Activated CD8-positive, alpha-beta memory T cell treated with anti-CD3 and anti-CD28 coated beads for 4 hours (primary cell): ENCODE results near the gene CDC42BPB.
"Not testable (repeated sequence)": the region's sequence is repeated elsewhere in the genome, so short reads cannot be mapped to it uniquely, and the experiment has no call there.

Experiments
- DNase-seq, 2 donors: peaks; one replicate each; pipeline ENCODE4 v3.0.0-alpha.2; 2020; ENCODE audit warnings: low read depth in 2 of 2

Gene CDC42BPB

DNA sequence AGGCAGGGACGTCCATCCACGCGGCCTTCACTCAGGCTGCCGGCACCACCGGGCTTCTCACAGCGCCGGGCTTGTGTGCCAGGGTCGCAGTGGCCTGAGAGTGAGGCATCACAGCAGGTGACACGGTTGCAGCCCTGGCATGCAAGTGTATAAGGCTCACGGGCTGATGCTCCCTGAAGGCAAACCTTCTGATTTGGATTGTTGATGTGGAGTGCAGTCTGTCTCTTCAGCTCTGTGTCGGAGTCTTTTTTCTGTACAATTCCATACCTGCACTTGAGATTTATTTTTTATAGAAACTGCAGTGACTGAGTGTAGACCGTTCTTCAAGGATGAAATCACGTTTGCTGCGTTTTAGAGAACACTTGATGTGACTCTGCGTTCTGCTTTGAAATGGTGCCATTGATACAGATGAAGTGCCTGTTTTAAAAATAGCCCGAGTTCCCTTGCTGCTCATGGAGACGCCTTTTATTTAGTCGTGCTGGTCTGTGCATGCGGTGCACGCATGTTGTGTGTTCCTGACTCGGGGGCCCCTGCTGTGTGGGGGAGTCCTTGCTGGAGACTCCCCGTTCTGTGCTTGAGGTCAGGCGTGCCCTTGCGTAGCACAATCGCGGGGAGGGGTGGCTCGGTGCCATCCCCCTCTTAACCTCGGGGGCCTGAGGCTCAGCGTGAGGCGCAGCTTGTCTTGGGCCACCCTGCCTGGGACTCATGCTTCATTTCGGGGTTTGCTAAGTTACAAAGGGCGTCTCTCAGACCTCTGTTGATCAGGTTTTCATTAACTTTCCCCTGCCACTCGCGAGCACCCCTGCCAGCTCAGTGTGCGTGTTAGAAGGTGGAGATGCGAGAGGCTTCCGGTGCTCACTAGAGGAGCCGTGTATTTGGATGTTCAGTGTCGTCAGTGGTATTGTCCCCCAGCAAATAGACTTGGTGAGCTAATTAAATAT lies 156.4 kb downstream of the CDC42BPB start:
- DNase-seq: no peak

DNA sequence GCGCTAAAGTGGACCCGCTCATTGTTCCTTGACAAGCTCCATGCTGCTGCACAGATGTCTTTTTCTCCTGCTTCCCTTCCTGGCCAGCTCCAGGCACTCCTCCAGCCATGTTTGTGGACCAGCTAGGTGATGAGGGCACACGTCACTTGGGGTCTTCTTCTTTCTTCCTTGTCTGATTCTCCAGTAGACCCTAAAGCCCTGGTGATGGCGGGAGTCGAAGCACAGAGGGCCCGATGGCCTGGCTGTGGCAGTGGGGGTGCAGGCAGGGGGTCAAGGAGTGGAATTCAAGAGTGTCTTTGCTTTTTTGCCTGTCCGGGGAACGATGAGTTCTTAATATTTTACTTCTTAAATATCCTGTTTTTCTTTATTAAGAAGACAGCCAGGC lies 157.8 kb downstream of the CDC42BPB start:
- DNase-seq: no peak

DNA sequence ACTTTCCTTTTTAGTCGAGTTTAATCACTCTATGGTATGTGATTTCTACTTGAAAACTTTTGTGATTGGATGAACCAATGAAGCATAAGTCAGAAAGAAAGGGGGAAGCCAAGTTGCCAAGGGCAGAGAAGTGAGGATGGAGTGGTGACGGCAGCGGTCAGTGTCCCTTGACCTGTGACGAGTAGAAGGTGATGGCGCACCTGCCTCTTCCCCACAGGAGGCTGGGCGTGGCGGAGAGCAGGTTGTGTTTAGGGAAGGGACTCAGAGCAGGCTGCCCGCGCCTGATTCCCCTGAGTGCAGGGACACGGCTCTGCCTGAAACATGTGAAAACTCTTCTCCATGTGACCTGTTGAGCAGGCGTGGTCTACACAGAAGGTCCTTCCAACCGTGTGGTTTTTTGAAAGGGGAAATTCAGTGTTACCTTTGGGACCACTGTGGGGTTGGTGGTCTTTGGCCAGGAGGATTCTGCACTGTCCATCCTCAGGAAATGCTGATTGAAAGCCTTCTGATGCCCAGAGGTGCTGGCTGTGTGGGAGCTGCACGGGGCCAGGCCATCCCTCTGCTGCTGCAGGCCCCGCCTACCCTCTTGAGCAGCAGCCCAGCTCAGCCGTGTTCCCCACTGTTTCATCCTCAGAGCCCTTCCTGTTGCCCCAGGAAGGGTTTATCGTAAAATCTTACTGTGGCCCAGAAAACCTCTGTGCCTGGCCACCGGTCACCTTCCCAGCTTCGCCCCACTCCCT lies 158.4 kb downstream of the CDC42BPB start:
- DNase-seq: no peak

DNA sequence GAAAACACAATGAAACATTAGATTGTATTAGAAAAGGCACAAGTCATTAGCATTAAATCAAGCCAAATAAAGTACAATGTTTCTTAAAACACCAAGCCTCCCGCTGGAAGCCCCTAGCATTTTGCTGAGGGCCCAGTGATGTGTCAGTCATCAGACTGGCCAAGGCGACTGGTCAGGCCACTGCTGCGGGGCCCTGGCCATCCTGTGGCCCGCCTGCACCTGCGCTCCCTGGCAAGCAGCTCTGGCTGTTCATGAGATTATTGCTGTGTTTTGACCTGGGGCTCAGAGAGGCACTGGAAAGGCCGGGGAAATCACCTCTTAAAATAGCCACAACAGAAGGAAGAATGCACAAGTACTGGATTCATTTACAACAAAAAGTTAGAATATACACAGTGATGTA lies 159.1 kb downstream of the CDC42BPB start:
- DNase-seq: no peak

DNA sequence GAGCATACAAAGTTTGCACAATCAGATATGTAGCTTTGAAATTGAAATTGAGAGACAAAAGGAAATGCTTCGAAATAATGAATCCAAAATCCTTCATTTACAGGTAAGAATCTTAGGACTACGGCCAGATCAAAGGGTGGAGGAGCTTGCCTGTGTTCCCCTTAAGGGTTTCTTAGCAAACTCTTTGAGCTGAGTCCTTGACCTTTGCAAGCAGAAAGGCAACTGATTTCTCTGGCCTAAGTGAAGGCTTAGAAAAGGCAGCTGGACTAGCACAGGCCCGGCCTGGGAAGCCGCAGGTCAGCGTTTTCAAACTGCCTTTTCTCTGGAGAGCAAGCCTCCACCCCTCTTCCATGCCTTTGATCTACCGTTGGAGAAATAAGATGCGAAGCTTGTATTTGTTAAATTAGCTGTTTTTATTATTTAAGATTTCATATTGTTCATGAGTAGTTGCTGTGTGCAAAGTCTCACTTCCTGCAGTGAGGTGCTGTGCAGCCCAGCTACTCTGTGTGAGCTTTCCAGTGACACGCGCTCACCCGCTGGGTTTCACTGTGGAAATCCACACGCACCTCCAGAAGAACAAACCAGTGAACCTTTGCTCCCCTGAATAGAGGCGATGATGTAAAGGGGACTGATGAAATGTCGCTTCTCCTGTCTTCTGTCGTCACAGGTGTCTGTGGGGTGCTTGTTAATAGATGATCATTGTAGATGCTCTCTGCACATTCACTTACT lies 159.9 kb downstream of the CDC42BPB start:
- DNase-seq: no peak

DNA sequence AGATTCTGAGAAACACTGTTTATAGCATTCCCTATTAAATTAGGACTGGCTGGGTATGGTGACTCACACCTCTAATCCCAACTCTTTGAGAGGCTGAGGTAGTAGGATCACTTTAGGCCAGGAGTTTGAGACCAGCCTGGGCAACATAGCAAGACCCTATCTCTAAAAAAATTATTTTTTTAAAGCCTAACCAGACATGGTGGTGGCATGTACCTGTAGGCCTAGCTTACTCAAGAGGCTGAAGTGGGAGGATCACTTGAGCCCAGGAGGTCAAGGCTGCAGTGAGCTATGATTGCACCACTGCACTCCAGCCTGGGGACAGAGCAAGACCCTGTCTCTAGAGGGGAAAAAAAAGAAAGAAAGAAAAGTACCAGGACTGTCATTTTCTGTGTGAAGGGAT lies 160.6 kb downstream of the CDC42BPB start:
- DNase-seq: not testable (repeated sequence)

DNA sequence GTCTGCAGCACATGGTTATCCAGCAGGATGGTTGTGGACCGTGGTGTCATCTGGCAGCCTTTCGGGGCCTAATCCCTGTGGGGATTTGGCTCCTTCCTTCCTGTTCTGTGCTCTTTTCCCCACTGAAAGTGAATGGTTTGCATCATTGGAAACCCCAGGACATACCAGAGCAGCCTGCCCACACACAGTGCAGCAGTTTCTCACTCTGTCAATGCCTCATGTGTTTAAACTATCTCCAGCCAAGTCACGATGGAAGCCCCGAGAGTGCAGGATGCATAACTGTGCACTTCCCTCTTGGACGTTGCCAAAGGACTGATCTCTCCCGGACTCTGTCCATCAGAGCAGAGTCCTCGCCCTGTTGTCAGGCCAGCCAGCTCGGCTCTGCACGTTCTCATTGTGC lies 163.9 kb downstream of the CDC42BPB start:
- no peak for DNase-seq

DNA sequence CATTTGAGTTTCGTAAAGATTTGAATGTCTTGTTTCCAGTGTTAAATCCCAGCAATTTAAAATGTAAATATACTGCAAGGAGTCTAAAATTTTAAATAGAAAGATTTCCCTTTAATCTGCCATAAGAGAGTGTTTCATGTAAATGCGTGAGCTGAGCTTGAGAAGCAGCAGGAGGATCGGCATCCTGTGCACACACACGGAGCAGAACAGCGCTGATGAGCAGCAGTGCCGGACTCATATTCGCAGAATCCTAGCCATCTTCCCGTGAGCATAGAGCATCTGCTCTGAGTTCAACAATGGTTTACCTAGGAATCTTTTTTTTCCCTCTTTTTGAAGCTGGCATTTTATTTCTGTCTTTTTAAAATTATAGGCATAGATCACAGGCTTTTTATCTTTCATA lies 164.7 kb downstream of the CDC42BPB start:
- DNase-seq: no peak

DNA sequence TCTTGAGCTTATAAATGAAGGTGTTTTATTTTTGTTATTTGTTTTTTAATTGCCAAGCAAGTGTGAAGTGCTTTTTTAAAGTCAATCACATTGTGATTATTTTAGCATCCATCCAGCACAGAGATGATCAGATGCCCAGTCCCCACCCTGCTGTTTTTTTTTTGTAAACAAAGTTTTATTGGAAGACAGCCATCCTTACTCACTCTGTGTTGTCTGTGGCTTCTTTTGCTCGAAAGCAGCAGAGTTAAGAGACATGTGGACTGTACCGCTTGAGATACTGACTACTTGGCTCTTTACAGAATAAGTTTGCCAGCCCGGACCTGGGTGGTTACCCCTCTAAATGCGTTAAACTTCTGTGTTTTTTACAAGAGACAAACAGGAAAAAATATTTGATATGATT lies 165.8 kb downstream of the CDC42BPB start:
- no peak for DNase-seq

DNA sequence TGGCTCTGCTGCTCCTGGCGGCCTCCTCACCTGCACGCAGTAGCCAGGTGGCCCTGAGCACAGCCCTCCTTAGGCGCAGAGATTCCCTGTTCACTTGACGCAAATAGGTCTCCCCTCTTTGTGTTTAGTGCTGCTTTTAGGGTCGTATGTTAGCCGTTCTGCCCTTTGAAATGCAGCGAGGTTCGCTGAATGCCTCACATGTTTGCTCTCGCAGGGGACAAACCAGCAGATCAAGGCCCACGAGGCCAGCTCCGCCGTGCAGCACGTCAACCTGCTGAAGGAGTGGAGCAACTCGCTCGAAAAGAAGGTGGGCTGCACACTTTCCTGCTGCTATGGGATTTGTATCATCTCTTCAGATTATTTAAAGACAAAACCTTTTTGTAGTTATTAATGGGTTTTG lies 166.2 kb downstream of the CDC42BPB start:
- DNase-seq: no peak

DNA sequence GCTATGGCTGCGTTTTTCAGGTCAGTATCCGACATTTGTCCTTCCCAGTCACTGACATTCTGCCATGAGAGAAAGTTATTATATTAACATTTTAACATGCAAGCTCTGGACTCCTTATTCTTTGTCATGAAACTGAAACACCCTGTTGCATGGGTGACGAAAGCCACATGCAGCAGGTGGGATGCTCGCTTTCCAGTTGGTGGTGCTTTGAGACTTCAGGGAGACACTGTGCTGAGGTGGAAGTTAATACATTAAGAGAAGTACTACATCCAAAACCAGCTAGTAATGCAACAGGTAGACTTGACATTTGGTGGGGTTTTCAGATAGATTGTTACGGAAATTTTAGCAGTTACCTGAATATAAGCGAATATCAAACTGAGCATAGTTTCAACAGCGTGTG lies 167.7 kb downstream of the CDC42BPB start:
- no peak for DNase-seq

DNA sequence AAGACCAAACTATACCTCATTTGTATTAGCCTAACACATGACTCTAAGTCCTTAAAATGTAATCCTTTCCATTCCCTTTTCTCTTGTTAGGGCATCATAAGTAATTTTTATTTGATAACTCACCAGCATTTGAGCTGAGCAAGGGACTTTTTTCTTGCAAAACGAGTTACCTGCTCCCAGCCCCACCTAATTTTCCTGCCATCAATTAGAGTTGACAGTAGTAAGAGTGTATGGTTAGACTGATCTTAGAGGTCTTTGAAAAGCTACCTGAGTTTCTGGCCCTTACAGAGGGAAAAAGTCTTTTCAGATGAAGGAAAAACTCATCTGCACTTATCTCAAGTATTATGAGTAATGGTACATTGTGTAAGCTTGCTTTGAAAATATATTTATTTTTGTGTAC lies 168.6 kb downstream of the CDC42BPB start:
- no peak for DNase-seq

DNA sequence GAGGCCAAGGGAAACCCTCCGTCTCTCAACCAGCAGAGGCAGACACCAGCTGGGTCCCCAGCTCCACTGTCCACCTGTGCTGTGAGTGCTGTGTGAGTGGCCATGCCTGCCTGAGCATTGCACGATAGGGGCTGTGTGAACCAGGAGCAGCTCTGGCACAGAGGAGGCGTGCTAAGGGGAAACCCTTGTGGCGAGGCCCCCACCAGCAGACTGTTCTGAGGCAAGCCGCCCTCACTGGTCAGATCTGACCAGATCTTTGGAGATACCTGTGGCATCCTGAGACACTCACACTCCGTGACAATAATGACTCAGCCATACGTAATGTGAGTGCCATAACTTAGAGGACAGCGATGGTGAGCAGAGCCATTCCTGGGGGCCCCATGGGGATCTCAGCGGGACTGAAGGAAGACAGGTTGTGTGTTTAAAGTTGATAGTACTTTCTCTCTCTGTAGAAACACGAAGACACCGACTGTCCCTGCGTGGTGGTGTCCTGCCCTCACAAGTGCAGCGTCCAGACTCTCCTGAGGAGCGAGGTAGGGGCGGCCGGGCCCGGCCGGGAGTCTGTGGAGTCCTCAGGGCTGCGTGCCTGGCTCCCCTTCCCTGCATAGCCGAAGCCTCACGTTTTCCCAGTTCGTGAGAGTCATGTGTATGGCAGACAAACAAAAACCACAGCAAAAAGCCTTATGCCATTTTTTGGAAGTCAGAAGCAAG lies 171.5 kb downstream of the CDC42BPB start:
- no peak for DNase-seq

DNA sequence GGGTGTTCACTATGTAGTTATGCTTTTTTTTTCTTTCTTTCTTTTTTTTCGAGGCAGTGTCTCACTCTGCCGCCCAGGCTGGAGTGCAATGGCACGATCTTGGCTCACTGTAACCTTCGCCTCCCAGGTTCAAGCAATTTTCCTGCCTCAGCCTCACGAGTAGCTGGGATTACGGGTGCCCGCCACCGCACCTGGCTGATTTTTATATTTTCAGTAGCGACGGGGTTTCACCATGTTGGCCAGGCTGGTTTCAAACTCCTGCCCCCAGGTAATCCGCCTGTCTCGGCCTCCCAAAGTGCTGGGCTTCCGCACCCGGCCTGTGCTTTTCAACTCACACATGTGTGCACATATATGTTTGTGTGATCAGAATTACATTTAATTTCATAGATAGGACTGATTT lies 173.8 kb downstream of the CDC42BPB start:
- no peak for DNase-seq

DNA sequence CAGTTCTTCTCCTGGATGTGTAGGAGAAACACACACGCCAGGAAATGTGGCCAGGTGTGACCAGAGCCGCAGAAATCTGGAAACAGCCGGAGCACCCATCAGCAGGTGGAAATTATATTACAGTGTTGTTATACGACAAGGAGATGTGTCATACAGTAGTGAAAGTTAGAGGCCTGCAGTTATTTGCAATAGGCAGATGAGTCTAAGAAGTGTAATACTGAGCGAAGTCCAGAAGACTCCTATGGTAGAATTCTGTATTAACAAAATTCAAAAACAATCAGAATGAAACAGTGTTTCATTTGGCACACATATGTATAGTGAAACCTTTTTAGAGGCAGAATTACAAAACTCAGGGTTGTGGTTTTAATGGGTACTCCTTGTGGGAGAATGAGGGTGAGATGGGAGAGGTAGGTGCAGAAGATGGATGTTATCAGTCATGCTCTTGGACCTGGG lies 174.2 kb downstream of the CDC42BPB start:
- no peak for DNase-seq
